ENCODE data around the gene RPL41. TPM values are rescaled to one million over a fixed set of nuclear protein-coding genes. Genes with fewer than 3 reads are reported as not detected.
A peak's percentile ranks its signal among the peaks of the same experiment; 100 is the strongest.

The RPL41 gene
- total and polyA plus RNA-seq, 9 of the 15 experiments (the other 6 are each of a cell fraction or from before 2014, with no cell fraction given) = 3,403 to 11,276 (median 5,604) TPM

DNA sequence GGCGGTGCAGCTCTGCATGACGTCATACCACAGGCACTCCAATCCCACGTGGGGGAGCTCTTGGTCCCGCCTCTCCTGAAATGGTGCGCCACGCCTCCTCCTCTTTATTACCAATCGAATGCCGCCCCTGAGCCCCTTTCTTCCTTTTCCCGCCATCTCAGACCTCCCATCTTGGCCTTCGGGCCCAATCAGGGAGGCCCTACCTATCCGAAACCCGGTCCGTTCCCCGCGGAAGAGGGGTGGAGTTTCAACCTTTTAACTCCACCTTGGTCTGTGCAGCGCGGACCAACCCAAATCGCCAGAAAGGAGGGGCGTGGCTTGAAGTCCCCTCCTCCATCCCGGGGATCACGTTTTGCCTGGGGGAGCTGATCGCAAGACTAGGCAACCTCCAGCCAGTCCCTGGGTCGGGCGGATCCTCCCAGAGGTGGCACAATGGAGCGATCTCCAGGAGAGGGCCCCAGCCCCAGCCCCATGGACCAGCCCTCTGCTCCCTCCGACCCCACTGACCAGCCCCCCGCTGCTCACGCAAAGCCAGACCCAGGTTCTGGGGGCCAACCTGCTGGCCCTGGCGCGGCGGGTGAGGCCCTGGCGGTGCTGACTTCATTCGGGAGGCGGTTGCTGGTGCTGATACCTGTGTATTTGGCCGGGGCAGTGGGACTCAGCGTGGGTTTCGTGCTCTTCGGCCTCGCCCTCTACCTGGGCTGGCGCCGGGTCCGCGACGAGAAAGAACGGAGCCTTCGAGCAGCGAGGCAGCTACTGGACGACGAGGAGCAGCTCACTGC lies 11.6 kb downstream of the RPL41 start, which contains the start of gene ESYT1 (continued):
- TF ChIP-seq MCM2 (IDR thresholded peaks at IDR 0.05; ENCODE audit: low read depth) (no peak), VEZF1 (CRISPR knock-in tag; IDR thresholded peaks at IDR 0.05) (peak; percentile 47), ZNF282 (CRISPR knock-in tag; IDR thresholded peaks at IDR 0.05) (no peak), BHLHE40 (IDR thresholded peaks at IDR 0.05; ENCODE audit: low read length) (peak; percentile 99), ZNF124 (CRISPR knock-in tag; IDR thresholded peaks at IDR 0.05) (no peak), ZNF518B (CRISPR knock-in tag; IDR thresholded peaks at IDR 0.05) (no peak), POLR3G (IDR thresholded peaks at IDR 0.05; ENCODE audit: extremely low read depth, insufficient read length, insufficient replicate concordance) (no peak), ZNF174 (CRISPR knock-in tag; IDR thresholded peaks at IDR 0.05) (no peak), ATF1 (CRISPR knock-in tag; IDR thresholded peaks at IDR 0.05) (no peak), ATF1 (tag; IDR thresholded peaks at IDR 0.05) (peak; percentile 97), FOXJ3 (CRISPR knock-in tag; IDR thresholded peaks at IDR 0.05) (no peak), KHSRP (IDR thresholded peaks at IDR 0.05) (0 out of 2 replicates have a peak, but pooled peaks have one; percentile 38), ZNF197 (CRISPR knock-in tag; IDR thresholded peaks at IDR 0.05; ENCODE audit: low read depth) (no peak), RAD51 (IDR thresholded peaks at IDR 0.05; ENCODE audit: borderline replicate concordance, low read depth) (peak; percentile 70), NFE2 (IDR thresholded peaks at IDR 0.05; ENCODE audit: low read depth) (no peak), ATF3 (IDR thresholded peaks at IDR 0.05) (peak; percentile 100), ATF3 (CRISPR knock-in tag; conservative IDR thresholded peaks at IDR 0.05) (peak; percentile 86), WHSC1 (IDR thresholded peaks at IDR 0.05; ENCODE audit: low read length) (no peak), PHB2 (IDR thresholded peaks at IDR 0.05; ENCODE audit: low read depth) (no peak), DNMT1 (IDR thresholded peaks at IDR 0.05) (no peak), RBM34 (IDR thresholded peaks at IDR 0.05; ENCODE audit: borderline replicate concordance, insufficient read depth, low read length) (no peak), JUN (IDR thresholded peaks at IDR 0.05; ENCODE audit: borderline replicate concordance, low read depth, low read length) (peak; percentile 98), JUN (CRISPR knock-in tag; IDR thresholded peaks at IDR 0.05; ENCODE audit: borderline replicate concordance) (no peak)
- TF ChIP-seq, protein P1, sequence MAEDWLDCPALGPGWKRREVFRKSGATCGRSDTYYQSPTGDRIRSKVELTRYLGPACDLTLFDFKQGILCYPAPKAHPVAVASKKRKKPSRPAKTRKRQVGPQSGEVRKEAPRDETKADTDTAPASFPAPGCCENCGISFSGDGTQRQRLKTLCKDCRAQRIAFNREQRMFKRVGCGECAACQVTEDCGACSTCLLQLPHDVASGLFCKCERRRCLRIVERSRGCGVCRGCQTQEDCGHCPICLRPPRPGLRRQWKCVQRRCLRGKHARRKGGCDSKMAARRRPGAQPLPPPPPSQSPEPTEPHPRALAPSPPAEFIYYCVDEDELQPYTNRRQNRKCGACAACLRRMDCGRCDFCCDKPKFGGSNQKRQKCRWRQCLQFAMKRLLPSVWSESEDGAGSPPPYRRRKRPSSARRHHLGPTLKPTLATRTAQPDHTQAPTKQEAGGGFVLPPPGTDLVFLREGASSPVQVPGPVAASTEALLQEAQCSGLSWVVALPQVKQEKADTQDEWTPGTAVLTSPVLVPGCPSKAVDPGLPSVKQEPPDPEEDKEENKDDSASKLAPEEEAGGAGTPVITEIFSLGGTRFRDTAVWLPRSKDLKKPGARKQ (CRISPR knock-in tag; IDR thresholded peaks at IDR 0.05) = no peak

Measured in K562 (cell line).